GM21360 (cell line): ENCODE measurements around the gene FAM135A.
"Not testable (repeated sequence)": the region's sequence is repeated elsewhere in the genome, so short reads cannot be mapped to it uniquely, and the experiment has no call there.

ENCODE experiments used
- ATAC-seq: cut with Tn5 transposase; IDR thresholded peaks from one replicate; pipeline ENCODE4 v1.9.1; 2021; ENCODE audit warnings: mild to moderate bottlenecking, moderate library complexity; ENCODE audit not compliant: unreplicated experiment

The FAM135A gene

DNA sequence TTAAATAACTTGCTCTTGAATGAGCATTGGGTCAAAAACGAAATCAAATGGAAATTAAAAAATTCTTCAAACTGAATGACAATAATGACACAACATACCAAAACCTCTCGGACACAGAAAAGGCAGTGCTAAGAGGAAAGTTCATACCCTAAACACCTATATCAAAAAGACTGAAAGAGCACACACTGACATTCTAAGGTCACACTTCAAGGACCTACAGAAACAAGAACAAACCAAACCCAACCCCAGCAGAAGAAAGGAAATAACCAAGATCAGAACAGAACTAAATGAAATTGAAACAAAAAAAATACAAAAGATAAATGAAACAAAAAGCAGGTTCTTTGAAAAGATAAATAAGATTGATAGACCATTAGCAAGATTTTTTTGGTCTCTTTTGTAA, 194.1 kb downstream of the FAM135A start:
- ATAC-seq: not testable (repeated sequence)

GRCh38 chr6:70609181-70609580, 195.9 kb downstream of the FAM135A start:
- ATAC-seq: not testable (repeated sequence)
